ENCODE measurements around the gene DIS3. TPM values are rescaled to one million over a fixed set of nuclear protein-coding genes. Genes with fewer than 3 reads are reported as not detected.

The DIS3 gene
- total and polyA plus RNA-seq, 2 experiments from 2014 or later = 37.7 to 45.1 TPM

DNA sequence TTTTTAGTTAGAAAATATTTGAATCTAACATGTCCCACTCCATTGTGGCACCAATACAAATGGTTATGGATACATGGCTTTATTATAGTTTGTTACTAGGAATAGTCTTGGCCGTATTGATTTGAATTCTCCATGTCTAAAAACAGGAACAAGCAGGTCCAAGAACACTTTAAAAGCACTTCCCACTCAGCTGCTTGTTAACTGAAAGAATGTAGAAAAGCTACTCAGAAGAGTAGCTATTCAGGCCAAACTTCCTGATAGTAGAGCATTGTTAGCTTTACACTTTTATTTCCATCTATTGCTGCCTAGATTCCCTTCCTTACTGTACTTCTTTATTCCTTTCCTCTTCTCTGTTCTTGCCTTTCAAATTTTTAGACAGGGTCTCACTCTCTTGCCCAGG lies 7.1 kb upstream of the DIS3 start:
- Histone ChIP-seq H4K20me1 (replicated peaks; ENCODE audit: insufficient read depth) (no peaks in the 10 kb centered on the region; the same call in none of the 2 replicates), H3K27me3 (ENCODE audit: insufficient read depth) (no peaks in the 10 kb centered on the region), H2AFZ (no peak overlapping the region), H3F3A (replicated peaks; ENCODE audit: low read depth) (no peaks in the 10 kb centered on the region), H3K36me3 (ENCODE audit: insufficient read depth) (peaks cover 7% of the 10 kb centered on the region; the same call in 1 of the 2 replicates), H3K4me1 (ENCODE audit: insufficient read depth) (no peaks in the 10 kb centered on the region), H3K79me2 (replicated peaks; ENCODE audit: insufficient read depth) (peaks cover 29% of the 10 kb centered on the region), H3K9me2 (ENCODE audit: insufficient read depth) (no peaks in the 10 kb centered on the region), H3K4me3 (no peak overlapping the region), H3K4me2 (no peak overlapping the region), H3K27ac (ENCODE audit: low read depth) (no peak overlapping the region)
- Mint-ChIP-seq H3K4me1 (no peaks in the 10 kb centered on the region; the same call in 2 of the 3 replicates), H3K27me3 (ENCODE audit: insufficient read depth, low read depth, poor library complexity) (no peaks in the 10 kb centered on the region), H3K36me3 (ENCODE audit: low read depth) (peaks cover 14% of the 10 kb centered on the region), H3K9me3 (no peaks in the 10 kb centered on the region), H3K27ac (no peak overlapping the region), H3K4me3 (no peak overlapping the region)
- ATAC-seq (no peak), DNase-seq (ENCODE audit: low spot score) (no peak)
- TF ChIP-seq NANOG (IDR thresholded peaks at IDR 0.05; ENCODE audit: borderline replicate concordance) (no peak), CREB1 (CRISPR knock-in tag; IDR thresholded peaks at IDR 0.05; ENCODE audit: low read depth) (no peak), ZNF114 (CRISPR knock-in tag; IDR thresholded peaks at IDR 0.05) (no peak), REST (IDR thresholded peaks at IDR 0.05; ENCODE audit: unreplicated experiment) (no peak), STAT1 (IDR thresholded peaks at IDR 0.05; ENCODE audit: unreplicated experiment) (no peak), EZH2phosphoT487 (IDR thresholded peaks at IDR 0.05; ENCODE audit: unreplicated experiment) (no peak), POLR2AphosphoS5 (IDR thresholded peaks at IDR 0.05; ENCODE audit: low read depth) (no peak), EZH2 (IDR thresholded peaks at IDR 0.05; ENCODE audit: low read depth, unreplicated experiment) (no peak)
- TF ChIP-seq, protein P1, sequence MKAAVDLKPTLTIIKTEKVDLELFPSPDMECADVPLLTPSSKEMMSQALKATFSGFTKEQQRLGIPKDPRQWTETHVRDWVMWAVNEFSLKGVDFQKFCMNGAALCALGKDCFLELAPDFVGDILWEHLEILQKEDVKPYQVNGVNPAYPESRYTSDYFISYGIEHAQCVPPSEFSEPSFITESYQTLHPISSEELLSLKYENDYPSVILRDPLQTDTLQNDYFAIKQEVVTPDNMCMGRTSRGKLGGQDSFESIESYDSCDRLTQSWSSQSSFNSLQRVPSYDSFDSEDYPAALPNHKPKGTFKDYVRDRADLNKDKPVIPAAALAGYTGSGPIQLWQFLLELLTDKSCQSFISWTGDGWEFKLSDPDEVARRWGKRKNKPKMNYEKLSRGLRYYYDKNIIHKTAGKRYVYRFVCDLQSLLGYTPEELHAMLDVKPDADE (IDR thresholded peaks at IDR 0.05) = no peak
- TF ChIP-seq, protein P2, sequence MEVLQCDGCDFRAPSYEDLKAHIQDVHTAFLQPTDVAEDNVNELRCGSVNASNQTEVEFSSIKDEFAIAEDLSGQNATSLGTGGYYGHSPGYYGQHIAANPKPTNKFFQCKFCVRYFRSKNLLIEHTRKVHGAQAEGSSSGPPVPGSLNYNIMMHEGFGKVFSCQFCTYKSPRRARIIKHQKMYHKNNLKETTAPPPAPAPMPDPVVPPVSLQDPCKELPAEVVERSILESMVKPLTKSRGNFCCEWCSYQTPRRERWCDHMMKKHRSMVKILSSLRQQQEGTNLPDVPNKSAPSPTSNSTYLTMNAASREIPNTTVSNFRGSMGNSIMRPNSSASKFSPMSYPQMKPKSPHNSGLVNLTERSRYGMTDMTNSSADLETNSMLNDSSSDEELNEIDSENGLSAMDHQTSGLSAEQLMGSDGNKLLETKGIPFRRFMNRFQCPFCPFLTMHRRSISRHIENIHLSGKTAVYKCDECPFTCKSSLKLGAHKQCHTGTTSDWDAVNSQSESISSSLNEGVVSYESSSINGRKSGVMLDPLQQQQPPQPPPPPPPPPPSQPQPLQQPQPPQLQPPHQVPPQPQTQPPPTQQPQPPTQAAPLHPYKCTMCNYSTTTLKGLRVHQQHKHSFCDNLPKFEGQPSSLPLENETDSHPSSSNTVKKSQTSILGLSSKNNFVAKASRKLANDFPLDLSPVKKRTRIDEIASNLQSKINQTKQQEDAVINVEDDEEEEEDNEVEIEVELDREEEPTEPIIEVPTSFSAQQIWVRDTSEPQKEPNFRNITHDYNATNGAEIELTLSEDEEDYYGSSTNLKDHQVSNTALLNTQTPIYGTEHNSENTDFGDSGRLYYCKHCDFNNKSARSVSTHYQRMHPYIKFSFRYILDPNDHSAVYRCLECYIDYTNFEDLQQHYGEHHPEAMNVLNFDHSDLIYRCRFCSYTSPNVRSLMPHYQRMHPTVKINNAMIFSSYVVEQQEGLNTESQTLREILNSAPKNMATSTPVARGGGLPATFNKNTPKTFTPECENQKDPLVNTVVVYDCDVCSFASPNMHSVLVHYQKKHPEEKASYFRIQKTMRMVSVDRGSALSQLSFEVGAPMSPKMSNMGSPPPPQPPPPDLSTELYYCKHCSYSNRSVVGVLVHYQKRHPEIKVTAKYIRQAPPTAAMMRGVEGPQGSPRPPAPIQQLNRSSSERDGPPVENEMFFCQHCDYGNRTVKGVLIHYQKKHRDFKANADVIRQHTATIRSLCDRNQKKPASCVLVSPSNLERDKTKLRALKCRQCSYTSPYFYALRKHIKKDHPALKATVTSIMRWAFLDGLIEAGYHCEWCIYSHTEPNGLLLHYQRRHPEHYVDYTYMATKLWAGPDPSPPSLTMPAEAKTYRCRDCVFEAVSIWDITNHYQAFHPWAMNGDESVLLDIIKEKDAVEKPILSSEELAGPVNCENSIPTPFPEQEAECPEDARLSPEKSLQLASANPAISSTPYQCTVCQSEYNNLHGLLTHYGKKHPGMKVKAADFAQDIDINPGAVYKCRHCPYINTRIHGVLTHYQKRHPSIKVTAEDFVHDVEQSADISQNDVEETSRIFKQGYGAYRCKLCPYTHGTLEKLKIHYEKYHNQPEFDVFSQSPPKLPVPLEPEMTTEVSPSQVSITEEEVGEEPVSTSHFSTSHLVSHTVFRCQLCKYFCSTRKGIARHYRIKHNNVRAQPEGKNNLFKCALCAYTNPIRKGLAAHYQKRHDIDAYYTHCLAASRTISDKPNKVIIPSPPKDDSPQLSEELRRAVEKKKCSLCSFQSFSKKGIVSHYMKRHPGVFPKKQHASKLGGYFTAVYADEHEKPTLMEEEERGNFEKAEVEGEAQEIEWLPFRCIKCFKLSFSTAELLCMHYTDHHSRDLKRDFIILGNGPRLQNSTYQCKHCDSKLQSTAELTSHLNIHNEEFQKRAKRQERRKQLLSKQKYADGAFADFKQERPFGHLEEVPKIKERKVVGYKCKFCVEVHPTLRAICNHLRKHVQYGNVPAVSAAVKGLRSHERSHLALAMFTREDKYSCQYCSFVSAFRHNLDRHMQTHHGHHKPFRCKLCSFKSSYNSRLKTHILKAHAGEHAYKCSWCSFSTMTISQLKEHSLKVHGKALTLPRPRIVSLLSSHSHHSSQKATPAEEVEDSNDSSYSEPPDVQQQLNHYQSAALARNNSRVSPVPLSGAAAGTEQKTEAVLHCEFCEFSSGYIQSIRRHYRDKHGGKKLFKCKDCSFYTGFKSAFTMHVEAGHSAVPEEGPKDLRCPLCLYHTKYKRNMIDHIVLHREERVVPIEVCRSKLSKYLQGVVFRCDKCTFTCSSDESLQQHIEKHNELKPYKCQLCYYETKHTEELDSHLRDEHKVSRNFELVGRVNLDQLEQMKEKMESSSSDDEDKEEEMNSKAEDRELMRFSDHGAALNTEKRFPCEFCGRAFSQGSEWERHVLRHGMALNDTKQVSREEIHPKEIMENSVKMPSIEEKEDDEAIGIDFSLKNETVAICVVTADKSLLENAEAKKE (CRISPR knock-in tag; IDR thresholded peaks at IDR 0.05) = no peak
- TF ChIP-seq, protein P3, sequence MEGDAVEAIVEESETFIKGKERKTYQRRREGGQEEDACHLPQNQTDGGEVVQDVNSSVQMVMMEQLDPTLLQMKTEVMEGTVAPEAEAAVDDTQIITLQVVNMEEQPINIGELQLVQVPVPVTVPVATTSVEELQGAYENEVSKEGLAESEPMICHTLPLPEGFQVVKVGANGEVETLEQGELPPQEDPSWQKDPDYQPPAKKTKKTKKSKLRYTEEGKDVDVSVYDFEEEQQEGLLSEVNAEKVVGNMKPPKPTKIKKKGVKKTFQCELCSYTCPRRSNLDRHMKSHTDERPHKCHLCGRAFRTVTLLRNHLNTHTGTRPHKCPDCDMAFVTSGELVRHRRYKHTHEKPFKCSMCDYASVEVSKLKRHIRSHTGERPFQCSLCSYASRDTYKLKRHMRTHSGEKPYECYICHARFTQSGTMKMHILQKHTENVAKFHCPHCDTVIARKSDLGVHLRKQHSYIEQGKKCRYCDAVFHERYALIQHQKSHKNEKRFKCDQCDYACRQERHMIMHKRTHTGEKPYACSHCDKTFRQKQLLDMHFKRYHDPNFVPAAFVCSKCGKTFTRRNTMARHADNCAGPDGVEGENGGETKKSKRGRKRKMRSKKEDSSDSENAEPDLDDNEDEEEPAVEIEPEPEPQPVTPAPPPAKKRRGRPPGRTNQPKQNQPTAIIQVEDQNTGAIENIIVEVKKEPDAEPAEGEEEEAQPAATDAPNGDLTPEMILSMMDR (conservative IDR thresholded peaks at IDR 0.05; ENCODE audit: low read depth in 2 of 2) = no peak

Data from GM23338 (cell line).